WTC11 (cell line): ENCODE measurements around the gene TLE2. TPM values are rescaled to one million over a fixed set of nuclear protein-coding genes. Genes with fewer than 3 reads are reported as not detected.
A peak's percentile ranks its signal among the peaks of the same experiment; 100 is the strongest.

ENCODE experiments used
- ATAC-seq: fragments of 200-7000 bp; cut with Tn5 transposase; 2 replicates; pipeline ENCODE4 v1.10.0; 2021; ENCODE audit warnings: mild to moderate bottlenecking, moderate library complexity
- CTCF ChIA-PET: fragments of 300-600 bp; sonication (Branson Sonifier 250); formaldehyde crosslinking; loops from one replicate; lab custom pipeline; 2021; ENCODE audit warnings: antibody characterized with exemption; lab: Charles Lee
- POLR2A ChIA-PET: fragments of 350-600 bp; sonication (Branson Sonifier 250); formaldehyde crosslinking; loops from one replicate; lab custom pipeline; 2021; ENCODE audit warnings: antibody characterized with exemption; lab: Charles Lee
- DNase-seq: peaks from one replicate; pipeline ENCODE4 v3.0.0; 2021; ENCODE audit warnings: low spot score
- H3K27ac Mint-ChIP-seq: 2 replicates; pipeline ENCODE4 v1.8.0; 2021; ENCODE audit warnings: mixed read lengths
- H3K27me3 Mint-ChIP-seq: 2 replicates; pipeline ENCODE4 v1.8.0; 2021; ENCODE audit warnings: low read depth, mild to moderate bottlenecking, moderate library complexity, mixed read lengths
- H3K36me3 Mint-ChIP-seq: 2 replicates; pipeline ENCODE4 v1.8.0; 2021; ENCODE audit warnings: mixed read lengths
- H3K4me1 Mint-ChIP-seq: 2 replicates; pipeline ENCODE4 v1.8.0; 2022; ENCODE audit warnings: mixed read lengths
- H3K4me3 Mint-ChIP-seq: 2 replicates; pipeline ENCODE4 v1.8.0; 2021; ENCODE audit warnings: mild to moderate bottlenecking, moderate library complexity, mixed read lengths
- H3K9me3 Mint-ChIP-seq: 2 replicates; pipeline ENCODE4 v1.8.0; 2021; ENCODE audit warnings: mixed read lengths
- CREB1 ChIP-seq: sonication (generic); formaldehyde crosslinking; IDR thresholded peaks from 2 replicates; pipeline ENCODE4 v1.8.0; 2023; ENCODE audit warnings: mild to moderate bottlenecking, missing genetic modification reagents
- FOXJ3 ChIP-seq: sonication (generic); formaldehyde crosslinking; IDR thresholded peaks from 2 replicates; pipeline ENCODE4 v1.9.0; 2021; ENCODE audit warnings: missing genetic modification reagents, mild to moderate bottlenecking, borderline replicate concordance
- FOXP1 ChIP-seq: sonication (generic); formaldehyde crosslinking; IDR thresholded peaks from 2 replicates; pipeline ENCODE4 v1.8.0; 2022; ENCODE audit warnings: missing genetic modification reagents, mild to moderate bottlenecking, moderate library complexity, borderline replicate concordance
- GRHL2 ChIP-seq: fragments of 250-450 bp; sonication (Bioruptor Pico); IDR thresholded peaks from 2 replicates; pipeline ENCODE4 v1.8.0; 2022; ENCODE audit warnings: mild to moderate bottlenecking, moderate library complexity; ENCODE audit not compliant: insufficient replicate concordance, severe bottlenecking
- HMGA2 ChIP-seq: fragments of 250-450 bp; sonication (Bioruptor Pico); IDR thresholded peaks from 2 replicates; pipeline ENCODE4 v1.4.0; 2021; ENCODE audit warnings: mild to moderate bottlenecking, moderate library complexity
- NFE2L1 ChIP-seq: sonication (generic); formaldehyde crosslinking; IDR thresholded peaks from 2 replicates; pipeline ENCODE4 v1.8.1; 2023; ENCODE audit warnings: missing genetic modification reagents
- NR1H2 ChIP-seq: sonication (generic); formaldehyde crosslinking; IDR thresholded peaks from 2 replicates; pipeline ENCODE4 v1.9.0; 2021; ENCODE audit warnings: mild to moderate bottlenecking, moderate library complexity, missing genetic modification reagents
- OVOL2 ChIP-seq: fragments of 250-450 bp; sonication (Bioruptor Pico); IDR thresholded peaks from 2 replicates; pipeline ENCODE4 v1.9.0; 2021; ENCODE audit warnings: mild to moderate bottlenecking, borderline replicate concordance
- SMAD4 ChIP-seq: sonication (generic); formaldehyde crosslinking; IDR thresholded peaks from 2 replicates; pipeline ENCODE4 v1.8.0; 2022; ENCODE audit warnings: mild to moderate bottlenecking, missing genetic modification reagents
- ZNF121 ChIP-seq: sonication (generic); formaldehyde crosslinking; IDR thresholded peaks from 2 replicates; pipeline ENCODE4 v1.8.0; 2023; ENCODE audit warnings: missing genetic modification reagents
- ZNF263 ChIP-seq: sonication (generic); formaldehyde crosslinking; IDR thresholded peaks from 2 replicates; pipeline ENCODE4 v1.8.1; 2022; ENCODE audit warnings: low read depth, mild to moderate bottlenecking, moderate library complexity, missing genetic modification reagents
- ZNF416 ChIP-seq: fragments of 250-450 bp; sonication (Bioruptor Pico); IDR thresholded peaks from 2 replicates; pipeline ENCODE4 v1.9.0; 2021; ENCODE audit warnings: mild to moderate bottlenecking, inconsistent platforms
- total RNA-seq: library from RNA; stranded (reverse); gene quantifications from 3 replicates; pipeline ENCODE4 v1.2.3, GENCODE V29; 2021
- TF ChIP-seq, protein P1 (sequence below): sonication (generic); formaldehyde crosslinking; conservative IDR thresholded peaks from 2 replicates; pipeline ENCODE4 v1.8.1; 2023; ENCODE audit warnings: mild to moderate bottlenecking, low read depth, missing genetic modification reagents, moderate library complexity
- TF ChIP-seq, protein P2 (sequence below): sonication (generic); formaldehyde crosslinking; IDR thresholded peaks from 2 replicates; pipeline ENCODE4 v1.8.0; 2022; ENCODE audit warnings: mild to moderate bottlenecking, missing genetic modification reagents
- TF ChIP-seq, protein P3 (sequence below): sonication (generic); formaldehyde crosslinking; IDR thresholded peaks from 2 replicates; pipeline ENCODE4 v1.8.0; 2023; ENCODE audit warnings: missing genetic modification reagents, mild to moderate bottlenecking, borderline replicate concordance
- TF ChIP-seq, protein P4 (sequence below): sonication (generic); formaldehyde crosslinking; conservative IDR thresholded peaks from 2 replicates; pipeline ENCODE4 v1.8.1; 2022; ENCODE audit warnings: mild to moderate bottlenecking, missing genetic modification reagents

Gene TLE2
- total RNA-seq, 1 experiment from 2014 or later, result 20.0 TPM

DNA sequence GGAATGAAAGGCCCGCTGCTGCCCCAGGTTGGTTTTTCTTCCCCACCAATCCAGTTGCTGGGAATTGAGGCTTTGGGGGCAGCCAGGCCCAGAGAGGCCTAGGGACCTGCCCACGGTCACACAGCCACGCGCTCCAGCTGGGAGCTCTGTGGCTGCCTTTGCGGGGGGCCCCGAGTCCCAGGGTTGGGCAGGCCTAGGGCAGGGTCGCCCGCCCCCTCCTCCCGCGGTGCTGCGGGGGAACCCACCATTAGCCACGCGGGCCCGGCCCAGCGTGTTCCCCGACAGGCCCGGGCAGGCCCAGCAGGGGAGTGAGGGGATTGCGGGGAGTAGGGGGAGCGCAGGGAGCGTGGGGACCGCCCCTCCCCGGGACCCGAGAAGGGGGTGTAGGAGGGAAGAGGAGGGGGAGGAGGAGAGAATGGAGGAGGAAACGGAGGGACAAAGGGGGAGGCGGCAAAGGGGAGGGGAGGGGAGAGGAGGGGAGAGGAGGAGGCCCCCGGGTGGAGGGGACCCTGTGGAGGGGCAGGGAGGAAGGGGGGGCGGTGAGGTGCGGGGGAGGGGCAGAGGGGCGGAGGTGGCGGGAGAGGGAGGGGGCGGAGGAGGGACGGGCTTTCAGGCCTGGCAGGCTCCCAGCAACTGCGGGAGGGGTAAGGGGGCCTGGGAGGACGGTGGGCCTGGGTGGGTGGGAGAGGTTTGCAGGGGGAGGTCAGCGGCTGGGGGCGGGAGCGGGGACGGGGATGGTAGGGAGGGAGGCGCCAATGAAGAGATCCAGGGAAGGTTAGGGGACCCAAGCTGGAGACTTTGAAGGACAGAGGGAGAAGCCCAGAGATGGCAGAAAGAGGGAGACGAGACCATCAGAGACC lies 12.9 kb upstream of the TLE2 start (continued):
- TF ChIP-seq, protein P1, sequence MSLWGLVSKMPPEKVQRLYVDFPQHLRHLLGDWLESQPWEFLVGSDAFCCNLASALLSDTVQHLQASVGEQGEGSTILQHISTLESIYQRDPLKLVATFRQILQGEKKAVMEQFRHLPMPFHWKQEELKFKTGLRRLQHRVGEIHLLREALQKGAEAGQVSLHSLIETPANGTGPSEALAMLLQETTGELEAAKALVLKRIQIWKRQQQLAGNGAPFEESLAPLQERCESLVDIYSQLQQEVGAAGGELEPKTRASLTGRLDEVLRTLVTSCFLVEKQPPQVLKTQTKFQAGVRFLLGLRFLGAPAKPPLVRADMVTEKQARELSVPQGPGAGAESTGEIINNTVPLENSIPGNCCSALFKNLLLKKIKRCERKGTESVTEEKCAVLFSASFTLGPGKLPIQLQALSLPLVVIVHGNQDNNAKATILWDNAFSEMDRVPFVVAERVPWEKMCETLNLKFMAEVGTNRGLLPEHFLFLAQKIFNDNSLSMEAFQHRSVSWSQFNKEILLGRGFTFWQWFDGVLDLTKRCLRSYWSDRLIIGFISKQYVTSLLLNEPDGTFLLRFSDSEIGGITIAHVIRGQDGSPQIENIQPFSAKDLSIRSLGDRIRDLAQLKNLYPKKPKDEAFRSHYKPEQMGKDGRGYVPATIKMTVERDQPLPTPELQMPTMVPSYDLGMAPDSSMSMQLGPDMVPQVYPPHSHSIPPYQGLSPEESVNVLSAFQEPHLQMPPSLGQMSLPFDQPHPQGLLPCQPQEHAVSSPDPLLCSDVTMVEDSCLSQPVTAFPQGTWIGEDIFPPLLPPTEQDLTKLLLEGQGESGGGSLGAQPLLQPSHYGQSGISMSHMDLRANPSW (CRISPR knock-in tag), result no peak
- no peak for TF ChIP-seq SMAD4 (CRISPR knock-in tag)
- peak; percentile 61; the same call in 1 of the 2 replicates for TF ChIP-seq FOXP1 (CRISPR knock-in tag)
- TF ChIP-seq, protein P2, sequence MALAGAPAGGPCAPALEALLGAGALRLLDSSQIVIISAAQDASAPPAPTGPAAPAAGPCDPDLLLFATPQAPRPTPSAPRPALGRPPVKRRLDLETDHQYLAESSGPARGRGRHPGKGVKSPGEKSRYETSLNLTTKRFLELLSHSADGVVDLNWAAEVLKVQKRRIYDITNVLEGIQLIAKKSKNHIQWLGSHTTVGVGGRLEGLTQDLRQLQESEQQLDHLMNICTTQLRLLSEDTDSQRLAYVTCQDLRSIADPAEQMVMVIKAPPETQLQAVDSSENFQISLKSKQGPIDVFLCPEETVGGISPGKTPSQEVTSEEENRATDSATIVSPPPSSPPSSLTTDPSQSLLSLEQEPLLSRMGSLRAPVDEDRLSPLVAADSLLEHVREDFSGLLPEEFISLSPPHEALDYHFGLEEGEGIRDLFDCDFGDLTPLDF (CRISPR knock-in tag), result no peak
- TF ChIP-seq, protein P3, sequence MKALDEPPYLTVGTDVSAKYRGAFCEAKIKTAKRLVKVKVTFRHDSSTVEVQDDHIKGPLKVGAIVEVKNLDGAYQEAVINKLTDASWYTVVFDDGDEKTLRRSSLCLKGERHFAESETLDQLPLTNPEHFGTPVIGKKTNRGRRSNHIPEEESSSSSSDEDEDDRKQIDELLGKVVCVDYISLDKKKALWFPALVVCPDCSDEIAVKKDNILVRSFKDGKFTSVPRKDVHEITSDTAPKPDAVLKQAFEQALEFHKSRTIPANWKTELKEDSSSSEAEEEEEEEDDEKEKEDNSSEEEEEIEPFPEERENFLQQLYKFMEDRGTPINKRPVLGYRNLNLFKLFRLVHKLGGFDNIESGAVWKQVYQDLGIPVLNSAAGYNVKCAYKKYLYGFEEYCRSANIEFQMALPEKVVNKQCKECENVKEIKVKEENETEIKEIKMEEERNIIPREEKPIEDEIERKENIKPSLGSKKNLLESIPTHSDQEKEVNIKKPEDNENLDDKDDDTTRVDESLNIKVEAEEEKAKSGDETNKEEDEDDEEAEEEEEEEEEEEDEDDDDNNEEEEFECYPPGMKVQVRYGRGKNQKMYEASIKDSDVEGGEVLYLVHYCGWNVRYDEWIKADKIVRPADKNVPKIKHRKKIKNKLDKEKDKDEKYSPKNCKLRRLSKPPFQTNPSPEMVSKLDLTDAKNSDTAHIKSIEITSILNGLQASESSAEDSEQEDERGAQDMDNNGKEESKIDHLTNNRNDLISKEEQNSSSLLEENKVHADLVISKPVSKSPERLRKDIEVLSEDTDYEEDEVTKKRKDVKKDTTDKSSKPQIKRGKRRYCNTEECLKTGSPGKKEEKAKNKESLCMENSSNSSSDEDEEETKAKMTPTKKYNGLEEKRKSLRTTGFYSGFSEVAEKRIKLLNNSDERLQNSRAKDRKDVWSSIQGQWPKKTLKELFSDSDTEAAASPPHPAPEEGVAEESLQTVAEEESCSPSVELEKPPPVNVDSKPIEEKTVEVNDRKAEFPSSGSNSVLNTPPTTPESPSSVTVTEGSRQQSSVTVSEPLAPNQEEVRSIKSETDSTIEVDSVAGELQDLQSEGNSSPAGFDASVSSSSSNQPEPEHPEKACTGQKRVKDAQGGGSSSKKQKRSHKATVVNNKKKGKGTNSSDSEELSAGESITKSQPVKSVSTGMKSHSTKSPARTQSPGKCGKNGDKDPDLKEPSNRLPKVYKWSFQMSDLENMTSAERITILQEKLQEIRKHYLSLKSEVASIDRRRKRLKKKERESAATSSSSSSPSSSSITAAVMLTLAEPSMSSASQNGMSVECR (CRISPR knock-in tag), result no peak
- TF ChIP-seq HMGA2, result no peak
- no peak for TF ChIP-seq GRHL2 (CRISPR knock-in tag)
- no peak for TF ChIP-seq OVOL2
- 0 out of 2 replicates have a peak, but pooled peaks have one; percentile 39 for TF ChIP-seq ZNF263 (CRISPR knock-in tag)
- no peak for TF ChIP-seq CREB1 (CRISPR knock-in tag)
- TF ChIP-seq, protein P4, sequence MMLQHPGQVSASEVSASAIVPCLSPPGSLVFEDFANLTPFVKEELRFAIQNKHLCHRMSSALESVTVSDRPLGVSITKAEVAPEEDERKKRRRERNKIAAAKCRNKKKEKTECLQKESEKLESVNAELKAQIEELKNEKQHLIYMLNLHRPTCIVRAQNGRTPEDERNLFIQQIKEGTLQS (CRISPR knock-in tag), result no peak
- no peak for TF ChIP-seq FOXJ3 (CRISPR knock-in tag)
- no peak for TF ChIP-seq NR1H2 (CRISPR knock-in tag)
- no peak for TF ChIP-seq ZNF416
- TF ChIP-seq NFE2L1, result no peak

DNA sequence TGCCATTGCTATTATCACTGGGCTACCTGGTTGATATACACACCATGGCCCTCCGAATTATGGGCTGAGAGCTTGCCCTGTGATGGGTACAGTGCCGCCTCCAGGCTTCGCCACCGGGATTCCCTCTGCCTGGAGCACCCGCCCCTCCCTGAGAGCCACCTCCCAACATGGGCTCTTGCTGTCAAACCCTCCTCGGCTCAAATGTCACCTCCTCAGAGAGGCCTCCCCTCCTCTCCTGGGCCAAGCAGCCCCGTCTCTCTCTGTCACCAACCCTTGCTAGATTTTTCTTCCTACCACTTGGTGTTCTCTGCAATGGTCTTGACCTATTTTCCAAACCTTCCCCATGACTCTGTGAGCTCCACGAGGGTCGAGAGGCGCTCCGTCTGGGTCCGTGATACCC lies 12.2 kb upstream of the TLE2 start:
- ChIA-PET POLR2A (no interaction called here), CTCF (interaction anchor here (1.0 to 3.0 kb wide), 5 partner anchors 16 to 90 kb away, joined by 3 to 10 read pairs (median 4); no protein-coding TSS in a partner anchor)
- 0 out of 2 replicates have a peak, but pooled peaks have one; percentile 10 for TF ChIP-seq ZNF121 (CRISPR knock-in tag)
- TF ChIP-seq NFE2L1, result no peak
- Mint-ChIP-seq H3K27ac (0 out of 2 replicates have a peak overlapping the region, but pooled peaks have one; percentile 73), H3K9me3 (no peaks in the 10 kb centered on the region), H3K27me3 (peaks cover 51% of the 10 kb centered on the region), H3K4me1 (peaks cover 39% of the 10 kb centered on the region), H3K4me3 (peak overlapping the region; percentile 60), H3K36me3 (no peaks in the 10 kb centered on the region)
- ATAC-seq (peak; percentile 17), DNase-seq (no peak)
